HG03108 (cell line): ENCODE data around the gene KRT7.
"Not testable (repeated sequence)": the region's sequence is repeated elsewhere in the genome, so short reads cannot be mapped to it uniquely, and the experiment has no call there.

Experiments
- ATAC-seq: cut with Tn5 transposase; IDR thresholded peaks from one replicate; pipeline ENCODE4 v1.9.1; 2021; ENCODE audit warnings: moderate library complexity; ENCODE audit not compliant: unreplicated experiment

Gene KRT7

GRCh38 chr12:52228931-52229330 is 4.1 kb upstream of the KRT7 start:
- no peak for ATAC-seq

GRCh38 chr12:52229836-52230343 is 3.2 kb upstream of the KRT7 start:
- ATAC-seq = no peak

- ATAC-seq = no peak
Observed at GRCh38 chr12:52230364-52231281, 2.4 kb upstream of the KRT7 start.

DNA sequence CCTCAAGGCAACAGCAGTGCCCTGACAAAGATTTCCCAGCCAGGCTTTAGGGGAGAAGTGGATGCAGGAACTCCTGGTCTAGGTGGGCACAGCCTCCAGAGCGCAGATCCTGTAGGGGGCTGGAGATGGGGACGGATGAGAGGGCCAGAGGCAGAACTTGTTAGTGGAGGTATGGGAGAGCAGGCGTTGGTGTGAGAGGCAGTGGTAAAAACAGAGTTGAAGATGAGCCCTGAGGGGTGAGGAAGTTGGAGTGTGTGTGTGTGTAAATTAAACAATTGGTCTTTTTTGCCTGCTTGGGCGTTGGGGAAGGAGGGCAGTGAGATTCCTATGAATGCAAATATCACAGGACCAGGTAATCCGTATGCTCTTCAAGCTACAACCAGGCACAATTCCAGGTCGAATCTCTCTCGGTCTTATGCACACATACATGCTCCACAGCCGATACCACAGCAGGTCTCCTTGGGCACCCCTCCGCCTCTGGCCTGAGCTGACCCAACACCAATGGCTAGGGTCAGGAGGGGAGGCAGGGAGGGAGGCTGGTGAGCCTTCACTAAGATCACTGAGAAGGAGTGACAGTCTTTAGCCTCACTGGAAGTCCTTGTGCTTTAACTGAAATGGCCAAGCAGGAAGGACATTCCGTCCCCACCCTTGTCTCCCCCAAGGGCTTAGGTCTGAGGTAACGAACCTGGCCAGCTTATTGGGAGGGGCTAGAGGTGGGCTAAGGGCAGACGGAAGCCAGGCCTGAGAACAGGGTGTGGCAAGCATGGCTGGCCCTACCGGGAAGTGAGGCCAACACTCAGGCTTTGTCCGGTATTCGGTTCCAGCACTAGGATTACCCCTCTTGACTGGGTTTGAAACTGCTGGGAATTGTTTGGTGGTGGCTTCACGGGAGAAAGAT is 1.5 kb upstream of the KRT7 start:
- ATAC-seq = no peak

- ATAC-seq = no peak
Observed at GRCh38 chr12:52232203-52232673, 805 bp upstream of the KRT7 start.

- no peak for ATAC-seq
Observed at GRCh38 chr12:52233462-52234207, 592 bp downstream of the KRT7 start.

- no peak for ATAC-seq
Observed at GRCh38 chr12:52234223-52234810, 1.3 kb downstream of the KRT7 start.

DNA sequence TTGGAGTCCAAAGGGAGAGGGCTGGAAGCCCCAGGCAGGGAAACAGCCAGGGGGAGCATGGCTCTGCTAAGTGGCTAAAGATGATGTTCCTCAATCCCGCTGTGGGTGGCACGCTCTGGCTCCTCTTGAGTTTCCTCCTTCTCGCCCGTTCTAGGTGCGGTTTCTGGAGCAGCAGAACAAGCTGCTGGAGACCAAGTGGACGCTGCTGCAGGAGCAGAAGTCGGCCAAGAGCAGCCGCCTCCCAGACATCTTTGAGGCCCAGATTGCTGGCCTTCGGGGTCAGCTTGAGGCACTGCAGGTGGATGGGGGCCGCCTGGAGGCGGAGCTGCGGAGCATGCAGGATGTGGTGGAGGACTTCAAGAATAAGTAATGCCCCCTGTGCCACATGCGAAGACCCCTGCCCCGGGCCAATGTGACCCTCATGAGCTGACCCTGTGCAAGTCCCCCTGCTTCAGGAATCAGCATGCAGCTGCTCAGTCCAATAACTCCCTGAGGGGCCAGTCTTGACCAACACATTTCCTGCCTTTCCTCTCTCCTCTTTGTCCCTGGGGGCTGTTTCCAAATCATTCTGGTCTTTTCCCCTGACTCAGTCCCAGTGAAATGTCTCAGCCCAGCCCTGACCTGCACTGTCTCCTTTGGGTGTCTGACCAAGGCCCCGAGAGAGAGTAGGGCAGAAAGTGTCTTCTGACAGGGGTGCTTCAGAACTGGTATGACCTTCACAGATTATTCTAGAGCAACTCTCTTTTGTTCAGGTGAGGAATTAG is 2.1 kb downstream of the KRT7 start:
- no peak for ATAC-seq

DNA sequence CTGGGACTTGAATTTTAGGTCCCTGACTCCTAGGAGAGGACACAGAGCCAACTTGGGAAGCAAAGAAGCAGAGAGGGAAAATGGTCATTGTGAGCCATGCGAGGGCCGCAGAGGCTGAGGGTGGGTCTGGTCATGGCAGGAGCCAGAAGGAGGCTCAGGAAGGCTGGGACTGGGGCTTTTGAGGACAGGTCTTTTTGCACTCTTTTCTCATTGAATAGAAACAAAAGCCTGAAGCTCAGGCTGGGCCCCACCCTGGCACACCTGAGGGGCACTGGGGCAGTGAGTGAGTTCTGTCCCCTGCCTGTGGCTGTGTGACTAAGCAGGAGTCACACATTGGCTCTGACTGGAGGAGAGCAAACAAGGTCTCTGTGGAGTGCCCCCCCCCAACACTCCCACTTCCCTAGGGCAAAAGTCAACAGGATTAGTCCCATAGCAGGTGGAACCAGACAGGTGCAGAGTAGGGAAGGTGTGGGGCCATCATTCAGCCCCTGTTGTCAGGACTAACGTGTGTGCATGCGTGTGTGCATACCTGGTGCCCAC is 2.8 kb downstream of the KRT7 start:
- ATAC-seq = no peak

GRCh38 chr12:52236386-52237050 is 3.5 kb downstream of the KRT7 start:
- no peak for ATAC-seq

DNA sequence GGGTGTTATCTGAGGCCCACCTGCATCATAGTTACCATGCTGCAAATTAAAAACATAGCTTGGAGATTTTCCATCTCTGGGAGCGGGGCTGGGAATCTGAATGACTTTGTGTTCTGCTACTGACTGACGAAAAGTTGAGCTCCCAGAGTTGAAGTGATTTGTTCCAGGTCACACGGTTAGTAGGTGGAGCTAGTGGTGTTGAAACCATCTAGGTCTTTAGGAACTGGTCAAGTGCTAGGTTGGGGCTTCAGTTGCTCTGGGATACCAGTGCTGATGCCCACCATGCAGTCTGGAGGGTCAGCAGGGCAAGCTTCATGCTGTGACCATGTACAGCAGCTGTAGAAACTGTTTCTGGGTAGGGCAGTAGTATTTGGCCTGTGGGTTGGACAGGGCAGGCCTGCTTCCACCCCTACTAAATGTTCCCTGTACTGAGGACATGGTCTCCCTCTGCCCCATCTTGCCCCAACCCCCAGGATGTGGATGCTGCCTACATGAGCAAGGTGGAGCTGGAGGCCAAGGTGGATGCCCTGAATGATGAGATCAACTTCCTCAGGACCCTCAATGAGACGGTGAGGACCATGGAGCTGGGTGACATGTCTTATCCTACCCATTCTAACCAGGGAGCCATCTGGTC is 5.3 kb downstream of the KRT7 start:
- ATAC-seq = no peak

DNA sequence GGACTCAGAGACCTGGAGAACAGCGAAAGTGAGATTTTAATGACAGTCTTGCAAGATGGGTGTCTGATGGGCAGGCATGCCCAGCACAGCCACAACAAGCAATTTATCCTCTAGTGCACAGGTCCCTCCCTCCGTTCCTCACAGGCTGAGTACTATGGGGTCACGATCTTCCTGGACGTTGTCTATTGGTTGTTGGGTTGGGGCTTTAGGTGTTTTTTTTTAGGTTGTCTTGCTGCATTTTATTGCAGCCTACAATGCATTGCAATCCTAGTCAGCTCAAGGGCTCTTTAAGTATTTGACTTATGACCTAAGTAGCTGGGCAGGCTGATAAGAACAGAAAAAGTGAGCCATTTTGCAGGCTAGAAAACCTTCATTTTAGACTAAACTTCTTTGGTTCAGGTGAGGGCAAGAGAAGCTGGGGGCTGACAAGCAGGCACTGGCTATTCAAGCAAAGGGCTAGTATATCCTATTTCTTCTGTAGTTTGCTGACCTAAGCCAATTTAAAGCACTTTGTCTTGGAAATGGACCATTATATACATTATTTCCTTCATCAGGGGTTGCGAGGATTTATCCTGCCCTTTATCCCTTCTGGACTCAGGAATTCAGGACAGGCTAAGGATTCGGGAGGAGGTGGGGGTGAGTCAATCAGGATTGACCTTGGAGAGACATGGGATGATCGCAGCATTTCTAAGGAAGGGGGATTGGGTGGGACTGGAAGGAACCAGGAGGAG is 6.0 kb downstream of the KRT7 start:
- no peak for ATAC-seq

GRCh38 chr12:52239767-52240166 is 6.7 kb downstream of the KRT7 start:
- ATAC-seq = no peak

- not testable (repeated sequence) for ATAC-seq
Observed at GRCh38 chr12:52240247-52240646, 7.2 kb downstream of the KRT7 start.

- no peak for ATAC-seq
Observed at GRCh38 chr12:52241205-52241842, 8.3 kb downstream of the KRT7 start.

- ATAC-seq = no peak
Observed at GRCh38 chr12:52242442-52243258, 9.6 kb downstream of the KRT7 start.
